T-helper 9 cell (primary cell): Measurements from ENCODE around the gene PDE9A.
"Not testable (repeated sequence)": the region's sequence is repeated elsewhere in the genome, so short reads cannot be mapped to it uniquely, and the experiment has no call there.

Source experiments
- DNase-seq: peaks from one replicate; pipeline ENCODE4 v3.0.0-alpha.2; 2020

Gene PDE9A

DNA sequence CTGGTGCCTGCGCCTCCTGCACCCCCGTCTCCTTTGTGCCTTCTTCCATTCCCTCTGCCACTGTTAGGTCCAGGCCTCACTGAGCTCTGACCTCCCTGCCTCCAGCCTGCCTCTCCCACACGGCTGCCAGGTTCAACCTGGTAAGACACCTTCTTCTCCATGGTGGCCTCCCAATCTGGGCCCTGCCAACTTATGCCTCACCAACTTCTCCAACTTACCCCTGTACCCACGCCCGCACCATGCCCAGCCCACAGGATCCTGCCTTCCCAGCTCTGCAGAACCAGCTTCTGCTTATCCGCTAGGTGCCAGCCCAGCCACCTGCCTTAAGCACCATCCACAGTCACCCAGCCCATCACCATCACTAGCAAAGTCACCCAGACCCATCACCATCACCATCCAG, 37.2 kb downstream of the PDE9A start:
- no peak for DNase-seq

DNA sequence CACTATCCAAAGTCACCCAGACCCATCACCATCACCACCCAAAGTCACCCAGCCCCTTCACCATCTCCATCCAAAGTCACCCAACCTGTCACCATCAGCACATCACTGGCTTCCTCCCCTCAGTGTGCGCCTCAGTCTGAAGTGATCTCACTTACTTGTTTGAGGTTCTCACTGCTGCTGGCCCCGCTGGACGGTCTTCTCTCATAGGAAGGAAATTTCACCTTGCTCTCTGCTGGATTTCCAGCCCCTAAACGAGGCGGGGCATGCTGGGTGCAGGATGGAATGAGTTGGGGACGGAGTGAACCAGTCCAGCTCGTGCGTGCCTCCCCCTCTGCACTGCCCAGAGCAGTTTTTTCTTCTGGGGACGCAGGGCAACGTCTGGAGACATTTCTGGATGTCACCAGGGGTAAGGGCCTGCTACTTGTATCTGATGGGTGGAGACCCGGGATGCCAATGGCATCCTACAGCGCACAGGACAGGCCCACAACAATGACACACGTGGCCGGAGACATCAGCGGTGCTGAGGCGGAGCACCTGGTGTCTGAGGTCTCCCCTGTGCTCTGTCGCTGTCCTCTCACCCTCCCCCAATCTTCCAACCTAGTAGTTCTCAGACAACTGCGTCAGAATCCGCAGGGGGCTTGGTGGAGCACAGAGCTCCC, 38.6 kb downstream of the PDE9A start:
- DNase-seq = no peak

DNA sequence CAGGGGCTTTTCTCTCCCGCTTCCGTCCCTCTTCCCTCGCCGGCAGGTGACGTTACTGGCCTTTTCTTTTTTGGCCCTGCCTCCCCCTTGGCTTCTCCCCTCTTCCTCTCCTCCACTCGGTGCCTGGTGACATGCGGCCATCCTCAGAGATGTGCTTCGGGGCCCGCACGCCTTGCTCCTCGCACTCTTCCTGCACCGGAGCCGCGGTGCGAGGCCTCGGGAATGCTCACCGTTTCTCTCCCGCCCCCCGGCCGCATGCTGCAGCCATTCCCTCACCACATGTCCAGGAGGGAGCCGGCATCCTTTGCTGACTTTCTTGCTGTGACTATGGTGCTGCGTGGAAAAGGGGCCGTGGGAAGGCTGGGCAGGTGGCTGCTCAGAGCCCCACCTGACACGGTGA, 39.3 kb downstream of the PDE9A start:
- DNase-seq = no peak

DNA sequence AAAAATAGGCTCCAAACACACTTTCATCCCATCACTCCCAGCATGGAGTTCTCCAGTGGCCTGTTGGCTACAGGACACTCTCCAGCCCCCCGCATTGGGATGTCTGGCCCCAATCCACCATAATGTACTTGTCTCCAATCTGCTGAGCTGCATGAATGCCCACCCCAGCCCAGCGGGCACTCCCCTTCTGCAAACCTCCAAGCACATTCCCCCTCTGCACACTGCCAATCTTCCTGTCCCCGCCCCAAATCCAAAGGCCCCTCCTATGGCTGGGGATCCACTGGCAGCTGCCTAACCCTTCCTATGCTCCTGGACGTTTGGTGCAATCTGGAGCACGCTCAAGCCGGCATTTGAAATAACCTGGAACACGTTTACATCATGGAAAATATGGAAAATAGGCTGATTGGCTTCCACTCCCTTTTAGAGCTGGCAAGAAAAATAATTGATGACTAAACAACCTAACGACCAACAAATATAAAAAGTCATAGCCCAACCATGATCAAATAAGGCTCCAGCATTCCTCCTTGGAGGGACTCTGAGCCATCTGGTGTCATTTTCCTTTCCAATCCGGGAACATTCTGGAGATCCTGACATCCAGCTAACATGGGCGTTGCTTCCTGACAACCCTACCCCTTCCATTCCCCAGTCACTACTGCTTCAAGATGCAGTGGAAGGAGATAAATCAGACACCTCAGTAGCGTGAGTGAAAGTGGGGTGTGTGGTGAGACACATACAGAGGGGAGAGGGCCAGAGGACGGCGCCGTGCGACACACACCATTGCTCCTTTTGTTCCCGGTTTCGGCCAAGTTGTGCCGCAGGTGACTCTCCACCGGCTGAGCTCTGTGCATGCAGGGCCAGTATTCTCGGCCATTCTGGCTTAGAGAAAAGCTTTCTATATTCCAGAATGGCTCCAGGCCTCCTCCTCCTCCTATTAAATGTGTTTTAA, 41.6 kb downstream of the PDE9A start:
- no peak for DNase-seq

GRCh38 chr21:42695697-42696380, 42.4 kb downstream of the PDE9A start:
- DNase-seq = no peak

- no peak for DNase-seq
Measured at GRCh38 chr21:42696501-42697040, 43.1 kb downstream of the PDE9A start.

DNA sequence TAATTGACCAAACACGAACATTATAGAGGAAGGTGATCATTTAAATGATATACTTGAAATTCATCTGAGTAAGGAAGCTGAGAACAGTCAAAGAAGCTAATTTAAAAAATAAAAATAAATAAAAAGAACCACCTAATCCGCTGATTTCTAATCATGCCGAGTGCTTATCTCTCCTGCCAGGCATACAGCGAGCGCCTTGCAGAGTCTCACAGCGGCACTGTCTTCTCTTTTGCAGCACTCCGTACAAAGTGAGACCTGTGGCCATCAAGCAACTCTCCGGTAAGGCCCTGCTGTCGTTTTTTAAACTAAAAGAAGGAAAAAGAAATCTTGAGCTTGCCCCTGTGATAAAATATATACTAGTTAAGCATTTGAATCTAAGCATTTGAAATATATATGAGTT, 45.3 kb downstream of the PDE9A start:
- no peak for DNase-seq

DNA sequence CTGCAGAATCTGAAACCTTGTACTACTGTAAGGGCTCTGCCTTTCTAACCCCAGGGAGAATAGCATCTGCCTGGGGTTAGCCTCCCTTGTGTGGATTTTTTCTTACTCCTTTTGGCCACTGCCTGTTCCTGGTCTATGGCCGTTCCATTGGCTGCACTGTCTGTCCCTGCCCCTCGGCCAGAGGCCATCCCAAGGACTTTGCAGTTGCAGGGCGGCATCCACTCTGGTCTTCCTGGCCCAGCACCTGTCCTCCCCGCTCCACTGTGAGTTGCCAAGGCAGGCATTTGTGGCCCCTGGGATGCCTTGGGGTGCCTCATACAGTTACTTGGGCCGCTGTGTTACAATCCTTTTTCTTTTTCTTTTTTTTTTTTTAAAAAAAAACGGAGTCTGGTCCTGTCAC, 45.8 kb downstream of the PDE9A start:
- DNase-seq = no peak

GRCh38 chr21:42701706-42702456, 48.5 kb downstream of the PDE9A start:
- no peak for DNase-seq

- DNase-seq = no peak
Measured at GRCh38 chr21:42702720-42703119, 49.3 kb downstream of the PDE9A start.

GRCh38 chr21:42703136-42703908, 49.9 kb downstream of the PDE9A start:
- no peak for DNase-seq

- DNase-seq = no peak
Measured at GRCh38 chr21:42703965-42704364, 50.5 kb downstream of the PDE9A start.

GRCh38 chr21:42704861-42705260, 51.4 kb downstream of the PDE9A start:
- DNase-seq = no peak

- no peak for DNase-seq
Measured at GRCh38 chr21:42705346-42705745, 51.9 kb downstream of the PDE9A start.

DNA sequence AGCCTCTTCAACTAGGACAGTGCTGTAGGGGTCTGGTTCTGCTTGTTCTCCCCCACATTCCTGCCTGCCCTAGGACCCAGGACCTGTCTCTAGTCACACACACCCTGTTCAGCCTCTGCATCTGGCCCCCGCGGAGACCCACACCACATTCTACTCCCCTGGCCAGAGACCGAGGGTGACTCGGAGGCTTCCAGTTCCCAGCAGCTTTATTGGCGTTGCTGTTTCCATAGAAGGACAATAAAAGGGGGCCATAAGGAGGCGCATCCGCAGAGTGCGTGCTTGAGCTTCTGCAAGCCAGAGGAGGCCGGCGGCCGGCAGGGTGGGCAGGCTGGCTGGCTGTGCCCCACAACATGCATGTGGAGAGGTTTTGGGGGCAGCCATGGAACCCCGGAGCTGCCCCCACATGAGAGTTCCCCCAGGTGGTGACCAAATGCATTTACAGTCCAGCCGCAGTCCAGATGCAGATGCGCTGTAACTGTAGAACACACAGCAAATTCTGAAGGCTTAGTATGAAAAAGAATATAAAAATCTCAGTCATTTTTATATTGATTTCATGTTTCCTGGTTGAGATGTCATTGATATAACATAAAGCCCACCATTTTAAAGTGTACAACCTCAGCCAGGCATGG, 52.4 kb downstream of the PDE9A start:
- no peak for DNase-seq

DNA sequence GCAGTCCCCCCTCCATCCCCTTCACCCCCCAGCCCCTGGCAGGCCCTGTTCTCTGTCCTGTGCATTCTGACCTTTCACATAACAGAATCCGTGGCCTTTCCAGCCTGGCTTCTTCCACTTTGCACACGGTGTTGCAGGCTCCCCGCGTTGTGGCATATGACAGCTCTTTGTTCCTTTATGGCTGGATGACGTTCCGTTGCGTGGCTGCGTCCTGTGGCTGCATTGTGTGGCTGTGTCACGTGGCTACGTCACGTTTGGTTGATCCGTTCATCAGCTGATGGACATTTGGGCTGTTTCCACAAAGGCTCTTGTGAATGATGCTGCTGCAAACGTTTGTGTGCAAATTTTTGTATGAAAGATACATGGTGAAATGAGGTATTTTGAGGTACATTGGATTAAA, 53.3 kb downstream of the PDE9A start:
- DNase-seq = no peak

DNA sequence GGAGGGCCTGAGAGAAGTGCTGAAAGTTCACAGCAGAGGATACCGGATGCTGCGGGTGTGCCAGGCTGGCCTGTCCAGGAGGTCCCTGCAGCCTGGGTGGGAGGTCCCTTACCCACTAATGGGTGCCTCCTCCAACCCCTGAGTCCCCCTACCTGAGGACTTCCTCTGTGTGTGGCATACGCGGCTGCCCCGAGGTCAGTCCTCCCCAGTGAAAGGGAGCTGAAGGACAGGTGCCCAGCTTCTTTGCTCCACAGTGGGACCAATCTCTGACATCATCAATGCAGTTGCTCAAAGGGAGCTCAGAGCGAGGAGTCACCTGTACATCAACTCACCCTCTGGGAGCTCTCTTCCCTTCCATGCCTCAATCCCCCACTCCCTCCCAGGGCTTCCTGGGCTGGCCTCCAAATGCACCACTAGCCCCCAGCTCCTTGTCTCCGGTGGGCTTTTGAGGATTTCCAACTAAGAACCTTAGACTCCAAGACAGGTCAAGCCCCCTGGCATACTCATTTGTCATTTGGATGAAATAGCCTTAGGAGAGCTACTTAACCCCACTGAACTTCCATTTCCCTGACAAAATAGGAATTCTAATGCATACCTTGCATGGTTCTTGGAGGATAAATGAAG, 53.9 kb downstream of the PDE9A start:
- DNase-seq = no peak

DNA sequence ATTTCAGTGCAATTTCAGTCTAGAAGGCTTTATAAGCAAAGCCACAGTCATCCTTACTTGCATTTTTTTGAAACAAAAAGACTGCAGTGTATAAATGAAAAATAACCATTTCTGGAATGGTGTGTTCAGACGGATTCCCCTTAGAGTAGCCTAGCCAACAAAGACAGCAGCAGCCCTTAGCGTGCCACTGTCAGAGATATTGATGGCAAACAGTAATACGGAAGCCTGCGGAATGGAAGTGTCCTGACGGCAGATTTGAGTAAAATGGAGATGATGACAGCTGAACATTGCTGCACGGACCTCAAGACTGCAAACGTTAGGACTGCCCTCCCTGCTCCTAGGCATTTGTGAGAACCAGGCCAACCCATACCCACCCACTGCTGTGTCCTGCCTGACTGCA, 54.7 kb downstream of the PDE9A start:
- no peak for DNase-seq

DNA sequence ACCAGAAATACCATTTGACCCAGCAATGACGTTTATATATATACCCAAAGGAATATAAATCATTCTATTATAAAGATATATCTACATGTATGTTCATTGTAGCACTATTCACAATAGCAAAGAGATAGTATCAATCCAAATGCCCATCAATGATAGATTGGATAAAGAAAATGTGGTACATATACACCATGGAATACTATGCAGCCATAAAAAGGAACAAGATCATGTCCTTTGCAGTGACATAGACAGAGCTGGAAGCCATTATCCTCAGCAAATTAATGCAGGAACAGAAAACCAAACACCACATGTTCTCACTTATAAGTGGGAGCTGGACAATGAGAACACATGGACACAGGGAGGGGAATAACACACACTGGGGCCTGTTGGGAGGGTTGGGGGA, 55.5 kb downstream of the PDE9A start:
- DNase-seq = not testable (repeated sequence)

DNA sequence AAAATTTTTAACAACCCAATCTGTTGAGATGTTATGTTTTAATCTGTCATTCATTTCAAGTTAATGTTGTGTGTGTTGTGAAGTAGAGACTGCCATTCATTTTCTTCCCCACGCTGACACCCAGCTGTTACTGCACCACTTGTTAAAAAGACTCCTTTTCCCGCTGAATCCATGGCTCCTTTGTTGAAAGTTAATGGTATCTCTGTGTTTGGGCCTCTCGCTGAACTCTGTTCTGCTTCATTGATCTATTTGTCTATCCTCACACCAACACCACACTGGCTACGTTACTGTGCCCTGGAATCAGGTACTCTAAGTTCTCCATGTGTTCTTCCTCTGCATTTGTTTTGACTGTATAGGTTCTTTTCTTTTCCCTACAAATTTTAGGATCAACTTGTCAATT, 58.2 kb downstream of the PDE9A start:
- no peak for DNase-seq

DNA sequence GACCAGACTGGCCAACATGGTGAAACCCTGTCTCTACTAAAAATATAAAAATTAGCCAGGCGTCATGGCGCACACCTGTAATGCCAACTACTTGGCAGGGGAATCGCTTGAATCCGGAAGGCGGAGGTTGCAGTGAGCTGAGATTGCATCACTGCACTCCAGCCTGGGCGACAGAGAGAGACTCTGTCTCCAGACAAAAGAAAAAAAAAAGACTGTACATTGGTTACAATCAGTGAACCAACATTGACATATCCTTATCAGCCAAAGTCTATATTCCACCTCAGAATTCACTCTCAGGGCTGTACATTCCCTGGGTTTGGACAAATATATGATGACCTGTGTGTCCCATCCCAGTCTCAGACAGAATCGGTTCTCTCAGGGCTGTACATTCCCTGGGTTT, 62.0 kb downstream of the PDE9A start:
- not testable (repeated sequence) for DNase-seq
